HEK293T (cell line): ENCODE results near the gene TAS2R10.

Experiments
- ARNT ChIP-seq: fragments of 450-650 bp; IDR thresholded peaks from 2 replicates; pipeline ENCODE4 v1.6.1; 2017; ENCODE audit warnings: mild to moderate bottlenecking
- BHLHE40 ChIP-seq: fragments of 450-650 bp; IDR thresholded peaks from 2 replicates; pipeline ENCODE4 v1.6.1; 2016; ENCODE audit warnings: mild to moderate bottlenecking, moderate library complexity, borderline replicate concordance
- FOXA1 ChIP-seq: fragments of 450-650 bp; IDR thresholded peaks from 2 replicates; pipeline ENCODE4 v1.6.1; 2016; ENCODE audit warnings: mild to moderate bottlenecking
- FOXM1 ChIP-seq: fragments of 450-650 bp; IDR thresholded peaks from 2 replicates; pipeline ENCODE4 v1.6.1; 2017; ENCODE audit warnings: mild to moderate bottlenecking, borderline replicate concordance
- PKNOX1 ChIP-seq: fragments of 450-650 bp; IDR thresholded peaks from 2 replicates; pipeline ENCODE4 v1.6.1; 2016
- SP1 ChIP-seq: fragments of 450-650 bp; IDR thresholded peaks from 2 replicates; pipeline ENCODE4 v1.6.1; 2017

DNA sequence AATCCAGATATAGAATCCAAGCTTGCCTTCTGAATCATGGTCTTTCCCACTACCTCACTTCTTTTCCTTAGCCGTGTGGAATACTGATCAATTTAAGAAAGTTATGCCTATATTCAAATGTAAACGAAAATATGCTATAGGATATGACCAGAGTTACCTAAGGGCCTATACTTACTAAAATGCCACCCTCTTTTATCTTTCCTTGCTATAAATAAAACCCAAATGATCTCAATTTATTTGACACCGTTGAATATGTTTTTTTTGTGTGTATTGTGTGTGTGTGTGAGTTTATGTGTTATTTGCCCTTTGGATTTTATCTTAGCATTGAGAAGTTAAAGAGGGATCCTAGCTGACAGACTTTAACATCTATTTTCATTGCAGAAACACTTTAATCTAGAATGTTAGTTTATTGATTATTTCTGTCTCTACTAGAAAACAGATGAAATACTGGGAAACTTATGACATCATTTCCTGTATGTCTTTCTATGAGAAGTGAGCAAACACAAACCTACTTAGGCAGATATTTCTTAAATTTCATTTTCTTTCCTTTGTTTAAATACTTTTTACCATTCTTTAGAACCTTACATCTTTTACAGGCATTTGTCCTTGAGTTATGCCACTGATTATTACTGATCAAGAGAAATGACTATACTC, 14.1 kb downstream of the TAS2R10 start:
- TF ChIP-seq FOXA1 (no peak), SP1 (no peak), ARNT (no peak), FOXM1 (no peak), BHLHE40 (no peak), PKNOX1 (no peak)
